Measurements from ENCODE around the gene TMEM229B. TPM values are rescaled to one million over a fixed set of nuclear protein-coding genes. Genes with fewer than 3 reads are reported as not detected.

The TMEM229B gene
- 0.14 TPM for polyA plus RNA-seq (2013, experiment 1 of 2)
- 0.26 TPM for polyA plus RNA-seq (2013, experiment 2 of 2)

- Histone ChIP-seq H3K18ac (ENCODE audit: low read length) (no peak within 1 kb of the TSS), H3K27ac (replicated peaks; ENCODE audit: low read length) (no peak within 1 kb of the TSS), H2AK5ac (ENCODE audit: low read depth, low read length) (no peak within 1 kb of the TSS), H4K8ac (ENCODE audit: low read depth, low read length) (no peak within 1 kb of the TSS), H2BK12ac (ENCODE audit: low read length) (no peak within 1 kb of the TSS), H3K4me2 (ENCODE audit: insufficient read depth, low read length, poor library complexity, severe bottlenecking) (no peak within 1 kb of the TSS), H3K9me3 (replicated peaks in 1 of 2; ENCODE audit: control insufficient read depth in 2 of 2, insufficient read depth in 1 of 2, low read depth in 1 of 2, low read length in 2 of 2) (peaks cover 0 to 7% of the 10 kb centered on the region in 2 donors), H3K4me3 (ENCODE audit: low read length in 2 of 2) (no peak within 1 kb of the TSS), H2BK120ac (ENCODE audit: low read depth, low read length) (peak within 1 kb of the TSS; percentile 9), H2BK15ac (ENCODE audit: low read length) (no peak within 1 kb of the TSS), H3K79me1 (ENCODE audit: low read depth, low read length) (no peaks in the 10 kb centered on the region), H3K23ac (ENCODE audit: low read depth, low read length, poor library complexity) (no peak within 1 kb of the TSS), H4K91ac (ENCODE audit: low read depth, low read length, poor library complexity) (no peak within 1 kb of the TSS), H3K36me3 (replicated peaks in 1 of 2; ENCODE audit: control insufficient read depth in 2 of 2, insufficient read depth in 2 of 2, low read length in 2 of 2) (no peaks in the 10 kb centered on the region), H2AFZ (ENCODE audit: low read length) (no peak within 1 kb of the TSS), H2BK5ac (ENCODE audit: low read length) (no peak within 1 kb of the TSS), H3K4me1 (ENCODE audit: control insufficient read depth in 2 of 2, insufficient read depth in 1 of 2, low read depth in 1 of 2, low read length in 2 of 2) (no peaks in the 10 kb centered on the region), H3K14ac (ENCODE audit: low read length) (no peak within 1 kb of the TSS), H3K27me3 (ENCODE audit: control insufficient read depth in 3 of 3, insufficient read depth in 3 of 3, low read depth in 1 of 3, low read length in 3 of 3) (peaks cover 0 to 11% (median 0%) of the 10 kb centered on the region in 3 experiments), H3K9ac (ENCODE audit: low read depth, low read length, poor library complexity) (peak within 1 kb of the TSS; percentile 9), H3K4ac (ENCODE audit: low read length) (no peak within 1 kb of the TSS)
- WGBS, 2 donors (ENCODE audit: extremely low coverage in 2 of 2, insufficient read length in 2 of 2, insufficient replicate concordance in 1 of 2): no CpG with 5 or more reads among the region's 13 CpGs
- no peak for DNase-seq (ENCODE audit: low spot score)
Observed at GRCh38 chr14:67487937-67488893, at the start of gene TMEM229B. Gene TMEM229B (minus strand): TSS chr14:67488721. CDS start chr14:67473923, 14,798 bp downstream.

- H2BK5ac ChIP-seq (ENCODE audit: low read length): no peak overlapping the region
- H3K14ac ChIP-seq (ENCODE audit: low read length): no peak overlapping the region
- no peaks in the 10 kb centered on the region for H3K9me3 ChIP-seq (replicated peaks in 1 of 2; ENCODE audit: control insufficient read depth in 2 of 2, insufficient read depth in 1 of 2, low read depth in 1 of 2, low read length in 2 of 2)
- H3K4ac ChIP-seq (ENCODE audit: low read length): no peak overlapping the region
- no peak overlapping the region for H4K8ac ChIP-seq (ENCODE audit: low read depth, low read length)
- no peaks in the 10 kb centered on the region for H3K79me1 ChIP-seq (ENCODE audit: low read depth, low read length)
- H3K4me3 ChIP-seq (ENCODE audit: low read length in 2 of 2): no peak overlapping the region
- no peak overlapping the region for H3K9ac ChIP-seq (ENCODE audit: low read depth, low read length, poor library complexity)
- no peak overlapping the region for H3K18ac ChIP-seq (ENCODE audit: low read length)
- no peaks in the 10 kb centered on the region for H3K27me3 ChIP-seq (ENCODE audit: control insufficient read depth in 3 of 3, insufficient read depth in 3 of 3, low read depth in 1 of 3, low read length in 3 of 3)
- no peak overlapping the region for H2AK5ac ChIP-seq (ENCODE audit: low read depth, low read length)
- no peak overlapping the region for H4K91ac ChIP-seq (ENCODE audit: low read depth, low read length, poor library complexity)
- no peak overlapping the region for H2AFZ ChIP-seq (ENCODE audit: low read length)
- no peak overlapping the region for H2BK12ac ChIP-seq (ENCODE audit: low read length)
- DNase-seq (ENCODE audit: low spot score): no peak
- no peak overlapping the region for H2BK120ac ChIP-seq (ENCODE audit: low read depth, low read length)
- H3K27ac ChIP-seq (replicated peaks; ENCODE audit: low read length): no peak overlapping the region
- no peaks in the 10 kb centered on the region for H3K36me3 ChIP-seq (replicated peaks in 1 of 2; ENCODE audit: control insufficient read depth in 2 of 2, insufficient read depth in 2 of 2, low read length in 2 of 2)
- no CpG with 5 or more reads among the region's 3 CpGs for WGBS, 2 donors (ENCODE audit: extremely low coverage in 2 of 2, insufficient read length in 2 of 2, insufficient replicate concordance in 1 of 2)
- peaks cover 14 to 23% of the 10 kb centered on the region in 2 donors for H3K4me1 ChIP-seq (ENCODE audit: control insufficient read depth in 2 of 2, insufficient read depth in 1 of 2, low read depth in 1 of 2, low read length in 2 of 2)
- H2BK15ac ChIP-seq (ENCODE audit: low read length): no peak overlapping the region
- no peak overlapping the region for H3K23ac ChIP-seq (ENCODE audit: low read depth, low read length, poor library complexity)
- H3K4me2 ChIP-seq (ENCODE audit: insufficient read depth, low read length, poor library complexity, severe bottlenecking): no peak overlapping the region
Observed at GRCh38 chr14:67537736-67538135, 49.2 kb upstream of the TMEM229B start.

DNA sequence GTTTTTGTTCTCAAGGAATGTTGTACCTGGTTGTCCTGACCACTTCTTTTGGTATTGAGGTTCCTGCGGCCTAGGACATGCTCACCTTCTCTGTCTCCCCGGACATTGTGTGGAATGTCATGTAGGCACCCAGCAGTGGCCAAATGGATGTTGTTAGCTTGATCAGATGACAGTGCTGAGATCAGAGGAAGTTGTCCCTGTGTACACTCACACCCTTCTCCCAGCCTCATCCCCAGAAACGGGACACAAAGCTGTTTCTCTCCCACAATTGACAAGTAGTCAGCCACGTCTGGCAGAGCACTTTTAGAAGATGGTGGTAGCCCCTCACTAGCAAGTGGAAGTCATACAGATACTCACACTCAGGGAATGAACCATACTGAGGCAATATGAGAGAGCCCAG is 47.6 kb upstream of the TMEM229B start:
- H3K9me3 ChIP-seq (replicated peaks in 1 of 2; ENCODE audit: control insufficient read depth in 2 of 2, insufficient read depth in 1 of 2, low read depth in 1 of 2, low read length in 2 of 2): no peaks in the 10 kb centered on the region
- WGBS, 2 donors (ENCODE audit: extremely low coverage in 2 of 2, insufficient read length in 2 of 2, insufficient replicate concordance in 1 of 2): no CpG with 5 or more reads among the region's 4 CpGs

DNA sequence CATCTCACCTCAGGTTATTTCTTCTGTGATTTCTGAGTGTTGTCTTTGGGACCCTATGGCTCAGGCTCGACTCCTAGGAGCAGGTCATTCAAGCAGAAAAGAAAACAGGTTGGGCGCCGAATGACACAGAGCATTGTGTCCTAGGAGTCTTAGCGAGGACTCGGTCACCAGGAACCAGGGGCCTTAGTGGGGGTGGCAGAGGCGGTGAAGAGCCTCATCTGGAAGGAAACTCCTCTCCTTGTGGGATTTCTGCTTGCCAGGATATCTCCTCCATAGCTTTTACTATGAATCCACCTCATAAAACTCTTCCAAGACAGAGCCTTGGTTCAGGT is 45.2 kb upstream of the TMEM229B start:
- Histone ChIP-seq H2AFZ (ENCODE audit: low read length) (peak overlapping the region; percentile 99), H3K4me2 (ENCODE audit: insufficient read depth, low read length, poor library complexity, severe bottlenecking) (peak overlapping the region; percentile 78), H3K27me3 (ENCODE audit: control insufficient read depth in 3 of 3, insufficient read depth in 3 of 3, low read depth in 1 of 3, low read length in 3 of 3) (peaks cover 0 to 28% (median 5%) of the 10 kb centered on the region in 3 experiments), H3K9ac (ENCODE audit: low read depth, low read length, poor library complexity) (peak overlapping the region; percentile 87), H3K14ac (ENCODE audit: low read length) (no peak overlapping the region), H4K8ac (ENCODE audit: low read depth, low read length) (no peak overlapping the region), H2AK5ac (ENCODE audit: low read depth, low read length) (no peak overlapping the region), H2BK15ac (ENCODE audit: low read length) (no peak overlapping the region), H3K23ac (ENCODE audit: low read depth, low read length, poor library complexity) (no peak overlapping the region), H4K91ac (ENCODE audit: low read depth, low read length, poor library complexity) (no peak overlapping the region), H3K9me3 (replicated peaks in 1 of 2; ENCODE audit: control insufficient read depth in 2 of 2, insufficient read depth in 1 of 2, low read depth in 1 of 2, low read length in 2 of 2) (no peaks in the 10 kb centered on the region), H3K18ac (ENCODE audit: low read length) (no peak overlapping the region), H3K4me3 (ENCODE audit: low read length in 2 of 2) (peak overlapping the region; percentile 62 to 91), H3K79me1 (ENCODE audit: low read depth, low read length) (no peaks in the 10 kb centered on the region), H3K36me3 (replicated peaks in 1 of 2; ENCODE audit: control insufficient read depth in 2 of 2, insufficient read depth in 2 of 2, low read length in 2 of 2) (no peaks in the 10 kb centered on the region), H3K4ac (ENCODE audit: low read length) (no peak overlapping the region), H2BK120ac (ENCODE audit: low read depth, low read length) (no peak overlapping the region), H3K27ac (replicated peaks; ENCODE audit: low read length) (no peak overlapping the region), H3K4me1 (ENCODE audit: control insufficient read depth in 2 of 2, insufficient read depth in 1 of 2, low read depth in 1 of 2, low read length in 2 of 2) (peaks cover 0 to 7% of the 10 kb centered on the region in 2 donors), H2BK12ac (ENCODE audit: low read length) (no peak overlapping the region), H2BK5ac (ENCODE audit: low read length) (no peak overlapping the region)
- WGBS, 2 donors (ENCODE audit: extremely low coverage in 2 of 2, insufficient read length in 2 of 2, insufficient replicate concordance in 1 of 2): no CpG with 5 or more reads among the region's 6 CpGs
- DNase-seq (ENCODE audit: low spot score): no peak

More for the DNA sequence above, 47.6 kb upstream of the TMEM229B start:
- Histone ChIP-seq H2BK15ac (ENCODE audit: low read length) (no peak overlapping the region), H3K9ac (ENCODE audit: low read depth, low read length, poor library complexity) (no peak overlapping the region), H4K8ac (ENCODE audit: low read depth, low read length) (no peak overlapping the region), H3K23ac (ENCODE audit: low read depth, low read length, poor library complexity) (no peak overlapping the region), H3K4ac (ENCODE audit: low read length) (no peak overlapping the region), H3K18ac (ENCODE audit: low read length) (no peak overlapping the region), H3K4me2 (ENCODE audit: insufficient read depth, low read length, poor library complexity, severe bottlenecking) (no peak overlapping the region), H3K27me3 (ENCODE audit: control insufficient read depth in 3 of 3, insufficient read depth in 3 of 3, low read depth in 1 of 3, low read length in 3 of 3) (peaks cover 0 to 10% (median 5%) of the 10 kb centered on the region in 3 experiments), H3K4me1 (ENCODE audit: control insufficient read depth in 2 of 2, insufficient read depth in 1 of 2, low read depth in 1 of 2, low read length in 2 of 2) (peaks cover 9 to 15% of the 10 kb centered on the region in 2 donors), H4K91ac (ENCODE audit: low read depth, low read length, poor library complexity) (no peak overlapping the region), H2BK5ac (ENCODE audit: low read length) (no peak overlapping the region), H3K27ac (replicated peaks; ENCODE audit: low read length) (no peak overlapping the region), H2AK5ac (ENCODE audit: low read depth, low read length) (no peak overlapping the region), H2AFZ (ENCODE audit: low read length) (no peak overlapping the region), H3K14ac (ENCODE audit: low read length) (no peak overlapping the region), H3K79me1 (ENCODE audit: low read depth, low read length) (no peaks in the 10 kb centered on the region), H2BK120ac (ENCODE audit: low read depth, low read length) (no peak overlapping the region), H3K4me3 (ENCODE audit: low read length in 2 of 2) (no peak overlapping the region), H3K36me3 (replicated peaks in 1 of 2; ENCODE audit: control insufficient read depth in 2 of 2, insufficient read depth in 2 of 2, low read length in 2 of 2) (no peaks in the 10 kb centered on the region), H2BK12ac (ENCODE audit: low read length) (no peak overlapping the region)
- DNase-seq (ENCODE audit: low spot score): no peak
